ENCODE measurements around the gene SBF2.

The SBF2 gene

DNA sequence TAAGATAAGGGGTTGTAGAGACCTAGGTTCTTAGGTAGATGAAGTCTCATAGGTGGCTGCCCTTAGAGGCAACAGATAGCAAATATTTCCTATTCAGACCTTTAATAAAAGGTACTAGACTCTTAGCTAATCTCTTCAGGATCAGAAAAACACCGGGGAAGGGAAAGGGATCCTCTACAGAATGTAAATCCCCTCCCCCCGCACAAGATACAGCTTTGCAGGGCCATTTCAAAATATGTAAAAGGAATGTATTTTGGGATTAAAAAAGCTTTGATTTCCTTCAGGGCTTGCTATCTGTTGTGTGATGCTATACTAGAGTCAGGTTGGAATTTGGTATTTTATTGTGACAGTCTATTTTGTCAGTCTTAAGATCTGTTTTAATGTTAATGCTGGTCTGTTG, 517.0 kb downstream of the SBF2 start:
- TF ChIP-seq, protein P1, sequence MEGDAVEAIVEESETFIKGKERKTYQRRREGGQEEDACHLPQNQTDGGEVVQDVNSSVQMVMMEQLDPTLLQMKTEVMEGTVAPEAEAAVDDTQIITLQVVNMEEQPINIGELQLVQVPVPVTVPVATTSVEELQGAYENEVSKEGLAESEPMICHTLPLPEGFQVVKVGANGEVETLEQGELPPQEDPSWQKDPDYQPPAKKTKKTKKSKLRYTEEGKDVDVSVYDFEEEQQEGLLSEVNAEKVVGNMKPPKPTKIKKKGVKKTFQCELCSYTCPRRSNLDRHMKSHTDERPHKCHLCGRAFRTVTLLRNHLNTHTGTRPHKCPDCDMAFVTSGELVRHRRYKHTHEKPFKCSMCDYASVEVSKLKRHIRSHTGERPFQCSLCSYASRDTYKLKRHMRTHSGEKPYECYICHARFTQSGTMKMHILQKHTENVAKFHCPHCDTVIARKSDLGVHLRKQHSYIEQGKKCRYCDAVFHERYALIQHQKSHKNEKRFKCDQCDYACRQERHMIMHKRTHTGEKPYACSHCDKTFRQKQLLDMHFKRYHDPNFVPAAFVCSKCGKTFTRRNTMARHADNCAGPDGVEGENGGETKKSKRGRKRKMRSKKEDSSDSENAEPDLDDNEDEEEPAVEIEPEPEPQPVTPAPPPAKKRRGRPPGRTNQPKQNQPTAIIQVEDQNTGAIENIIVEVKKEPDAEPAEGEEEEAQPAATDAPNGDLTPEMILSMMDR (conservative IDR thresholded peaks at IDR 0.05; ENCODE audit: low read depth, low read length): no peak
- H3K9ac ChIP-seq: no peak overlapping the region
- no peak overlapping the region for H3K4me3 ChIP-seq (IDR thresholded peaks at IDR 0.05; ENCODE audit: insufficient read depth, low read depth, low read length)
- H3K4me1 ChIP-seq (ENCODE audit: low read depth, poor library complexity, severe bottlenecking): no peaks in the 10 kb centered on the region
- H3K27ac ChIP-seq: no peak overlapping the region
- H4K20me1 ChIP-seq (ENCODE audit: insufficient read depth): no peaks in the 10 kb centered on the region
- H3K27me3 ChIP-seq (ENCODE audit: insufficient read depth, low read depth): no peaks in the 10 kb centered on the region
- no peaks in the 10 kb centered on the region for H3K79me2 ChIP-seq (ENCODE audit: insufficient read depth, low read depth)
- H3K4me2 ChIP-seq: no peak overlapping the region
- H3K36me3 ChIP-seq (ENCODE audit: insufficient read depth): no peaks in the 10 kb centered on the region
- H2AFZ ChIP-seq (ENCODE audit: low read depth): no peak overlapping the region

DNA sequence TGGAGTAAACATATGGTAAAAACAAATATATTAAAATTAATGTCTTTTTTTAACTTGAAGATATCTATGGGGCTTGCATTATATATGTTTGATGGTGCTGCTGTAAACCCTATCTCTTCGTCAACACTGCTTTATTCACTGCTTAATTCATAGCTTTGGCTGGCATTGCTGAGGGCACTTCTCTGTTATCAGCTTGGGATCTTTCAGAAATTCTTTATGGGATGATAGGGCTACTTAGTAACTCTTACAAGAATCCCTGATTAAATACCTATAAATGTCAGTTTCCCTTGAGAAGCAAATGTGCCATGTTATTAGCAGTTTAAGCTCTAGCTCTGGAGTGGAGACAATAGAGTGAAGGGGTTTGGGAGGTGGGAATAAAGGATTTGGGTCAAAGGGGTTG, 517.8 kb downstream of the SBF2 start:
- Histone ChIP-seq H4K20me1 (ENCODE audit: insufficient read depth) (no peaks in the 10 kb centered on the region), H3K9ac (no peak overlapping the region), H3K4me2 (no peak overlapping the region), H3K4me3 (IDR thresholded peaks at IDR 0.05; ENCODE audit: insufficient read depth, low read depth, low read length) (no peak overlapping the region), H3K27me3 (ENCODE audit: insufficient read depth, low read depth) (no peaks in the 10 kb centered on the region), H3K27ac (no peak overlapping the region), H3K36me3 (ENCODE audit: insufficient read depth) (no peaks in the 10 kb centered on the region), H3K79me2 (ENCODE audit: insufficient read depth, low read depth) (no peaks in the 10 kb centered on the region), H2AFZ (ENCODE audit: low read depth) (no peak overlapping the region), H3K4me1 (ENCODE audit: low read depth, poor library complexity, severe bottlenecking) (no peaks in the 10 kb centered on the region)
- TF ChIP-seq, protein P1 (conservative IDR thresholded peaks at IDR 0.05; ENCODE audit: low read depth, low read length): no peak

GRCh38 chr11:9775398-9775779, 518.6 kb downstream of the SBF2 start:
- no peaks in the 10 kb centered on the region for H3K4me1 ChIP-seq (ENCODE audit: low read depth, poor library complexity, severe bottlenecking)
- H3K27me3 ChIP-seq (ENCODE audit: insufficient read depth, low read depth): no peaks in the 10 kb centered on the region
- H3K27ac ChIP-seq: no peak overlapping the region
- TF ChIP-seq, protein P1 (conservative IDR thresholded peaks at IDR 0.05; ENCODE audit: low read depth, low read length): no peak
- no peaks in the 10 kb centered on the region for H4K20me1 ChIP-seq (ENCODE audit: insufficient read depth)
- H3K4me2 ChIP-seq: no peak overlapping the region
- H3K79me2 ChIP-seq (ENCODE audit: insufficient read depth, low read depth): no peaks in the 10 kb centered on the region
- H2AFZ ChIP-seq (ENCODE audit: low read depth): no peak overlapping the region
- no peak overlapping the region for H3K4me3 ChIP-seq (IDR thresholded peaks at IDR 0.05; ENCODE audit: insufficient read depth, low read depth, low read length)
- no peak overlapping the region for H3K9ac ChIP-seq
- no peaks in the 10 kb centered on the region for H3K36me3 ChIP-seq (ENCODE audit: insufficient read depth)

DNA sequence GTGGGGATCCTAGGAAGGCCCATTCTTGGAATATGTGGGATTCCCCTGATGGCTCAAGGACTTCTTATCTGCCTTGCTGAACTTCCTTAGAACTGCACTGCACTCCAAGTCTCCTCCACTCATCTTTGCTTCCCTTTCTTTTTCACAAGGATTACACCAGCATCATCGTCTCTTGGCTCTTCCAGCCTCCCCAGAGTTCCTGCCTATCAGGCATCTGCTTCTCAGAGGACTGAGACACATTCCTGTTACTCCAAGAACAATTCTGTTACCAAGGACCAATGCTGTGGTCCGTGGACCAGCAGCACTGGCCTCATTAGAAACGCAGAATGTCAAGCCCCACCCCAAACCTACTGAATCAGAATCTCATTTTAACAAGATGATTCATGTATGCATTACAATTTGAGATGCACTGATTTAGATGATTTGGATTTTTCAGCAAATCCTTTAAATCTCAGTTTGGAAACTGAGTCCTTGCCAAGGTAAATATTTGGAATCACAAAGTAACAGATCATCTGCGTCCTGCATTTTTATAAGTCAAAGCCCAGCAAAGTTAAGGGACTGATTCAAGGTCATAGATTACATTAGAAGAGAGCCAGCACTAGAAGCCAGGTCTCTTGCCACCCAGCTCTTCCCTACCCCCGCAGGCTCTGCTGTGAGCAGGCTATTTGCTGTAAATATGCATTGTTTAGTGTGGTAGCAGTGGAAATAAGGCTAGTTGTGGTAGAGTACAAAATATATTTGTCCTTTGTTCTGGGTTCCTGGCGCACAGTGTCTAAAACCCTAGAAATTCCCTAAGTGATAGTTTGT, 519.2 kb downstream of the SBF2 start:
- Histone ChIP-seq H4K20me1 (ENCODE audit: insufficient read depth) (no peaks in the 10 kb centered on the region), H3K4me1 (ENCODE audit: low read depth, poor library complexity, severe bottlenecking) (no peaks in the 10 kb centered on the region), H3K79me2 (ENCODE audit: insufficient read depth, low read depth) (no peaks in the 10 kb centered on the region), H2AFZ (ENCODE audit: low read depth) (no peak overlapping the region), H3K4me3 (IDR thresholded peaks at IDR 0.05; ENCODE audit: insufficient read depth, low read depth, low read length) (no peak overlapping the region), H3K9ac (no peak overlapping the region), H3K27ac (no peak overlapping the region), H3K27me3 (ENCODE audit: insufficient read depth, low read depth) (no peaks in the 10 kb centered on the region), H3K36me3 (ENCODE audit: insufficient read depth) (no peaks in the 10 kb centered on the region), H3K4me2 (no peak overlapping the region)
- TF ChIP-seq, protein P1 (conservative IDR thresholded peaks at IDR 0.05; ENCODE audit: low read depth, low read length): no peak

Measured in KMS-11 (cell line).